Measurements from ENCODE around the gene NEU4. TPM values are rescaled to one million over a fixed set of nuclear protein-coding genes. Genes with fewer than 3 reads are reported as not detected.
A peak's percentile ranks its signal among the peaks of the same experiment; 100 is the strongest.
"Not testable (repeated sequence)": the region's sequence is repeated elsewhere in the genome, so short reads cannot be mapped to it uniquely, and the experiment has no call there.

NEU4 gene
- total and polyA plus RNA-seq, 5 experiments from 2014 or later = not detected

- H3K27ac Mint-ChIP-seq, H3K4me3 Mint-ChIP-seq, POLR2A ChIA-PET, DNase-seq, H3K9me3 Mint-ChIP-seq, H3K36me3 Mint-ChIP-seq, ATAC-seq: not testable (repeated sequence)
- peaks cover 3 to 25% (median 4%) of the 10 kb centered on the region in 5 donors for H3K27me3 Mint-ChIP-seq
- peaks cover 4 to 11% (median 8%) of the 10 kb centered on the region in 4 donors for H3K4me1 Mint-ChIP-seq
Observed at GRCh38 chr2:241806217-241806616, 2.8 kb upstream of the NEU4 start.

GRCh38 chr2:241808051-241808720 is 807 bp upstream of the NEU4 start:
- peaks cover 4 to 9% (median 7%) of the 10 kb centered on the region in 4 donors for H3K4me1 Mint-ChIP-seq
- ATAC-seq = no peak
- no peaks in the 10 kb centered on the region for H3K9me3 Mint-ChIP-seq
- H3K4me3 Mint-ChIP-seq = peak overlapping the region in 1 of 10 donors; percentile 38
- H3K36me3 Mint-ChIP-seq = no peaks in the 10 kb centered on the region
- peaks cover 3 to 25% (median 4%) of the 10 kb centered on the region in 5 donors for H3K27me3 Mint-ChIP-seq
- H3K27ac Mint-ChIP-seq = peak overlapping the region in 1 of 10 donors; percentile 14
- DNase-seq = no peak
- POLR2A ChIA-PET = no interaction called here

DNA sequence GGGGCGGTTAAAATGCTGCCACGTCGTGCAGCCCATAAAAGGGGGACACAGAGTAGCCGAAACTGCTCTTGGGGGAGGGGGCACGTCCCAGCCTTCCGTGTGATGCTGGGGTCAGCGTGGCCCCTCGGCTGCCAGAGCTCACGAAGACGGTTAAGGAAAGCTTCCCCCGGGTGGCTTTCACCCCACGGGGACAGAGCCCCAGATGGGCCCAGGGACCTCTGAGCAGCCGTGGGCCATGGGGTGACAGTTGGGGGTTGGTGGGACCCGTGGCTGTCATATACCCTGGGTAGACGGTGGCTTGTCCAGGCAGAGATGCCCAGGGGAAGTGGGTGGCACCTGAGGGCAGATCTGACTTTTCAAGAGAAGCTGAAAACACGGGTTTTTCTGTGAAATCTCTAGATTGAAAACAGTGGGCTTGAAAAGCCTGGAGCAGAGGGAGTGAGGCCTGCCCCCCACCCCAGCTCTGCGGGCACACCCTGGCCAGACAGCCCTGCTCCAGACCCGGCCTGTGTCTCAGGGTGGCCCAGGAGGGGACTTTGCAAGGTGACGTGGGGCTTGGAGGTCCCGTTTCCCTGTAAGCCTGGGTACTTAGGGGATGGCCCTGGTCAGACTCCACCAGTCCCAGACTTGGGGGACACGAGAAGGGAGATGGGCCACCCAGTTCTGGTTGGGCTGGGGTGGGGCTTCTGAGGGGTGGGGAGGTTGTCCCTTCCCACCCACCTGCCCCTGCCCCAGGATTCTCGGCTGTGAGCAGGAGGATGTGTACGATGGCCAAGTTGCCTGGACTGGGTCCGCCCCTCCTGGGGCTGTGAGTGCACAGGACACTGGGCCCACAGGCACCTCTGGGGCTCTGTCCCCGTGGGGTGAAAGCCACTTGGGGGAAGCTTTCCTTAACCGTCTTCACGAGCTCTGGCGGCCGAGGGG is 652 bp downstream of the NEU4 start:
- ATAC-seq (no peak), DNase-seq (no peak)
- H3K27me3 Mint-ChIP-seq = peaks cover 0 to 23% (median 3%) of the 10 kb centered on the region in 5 donors
- H3K4me1 Mint-ChIP-seq = peaks cover 0 to 7% (median 4%) of the 10 kb centered on the region in 4 donors
- peak overlapping the region in 3 of 10 donors; percentile 34 to 63 (median 37) for H3K27ac Mint-ChIP-seq
- POLR2A ChIA-PET = no interaction called here
- H3K4me3 Mint-ChIP-seq = no peak overlapping the region
- no peaks in the 10 kb centered on the region for H3K36me3 Mint-ChIP-seq
- no peaks in the 10 kb centered on the region for H3K9me3 Mint-ChIP-seq

DNA sequence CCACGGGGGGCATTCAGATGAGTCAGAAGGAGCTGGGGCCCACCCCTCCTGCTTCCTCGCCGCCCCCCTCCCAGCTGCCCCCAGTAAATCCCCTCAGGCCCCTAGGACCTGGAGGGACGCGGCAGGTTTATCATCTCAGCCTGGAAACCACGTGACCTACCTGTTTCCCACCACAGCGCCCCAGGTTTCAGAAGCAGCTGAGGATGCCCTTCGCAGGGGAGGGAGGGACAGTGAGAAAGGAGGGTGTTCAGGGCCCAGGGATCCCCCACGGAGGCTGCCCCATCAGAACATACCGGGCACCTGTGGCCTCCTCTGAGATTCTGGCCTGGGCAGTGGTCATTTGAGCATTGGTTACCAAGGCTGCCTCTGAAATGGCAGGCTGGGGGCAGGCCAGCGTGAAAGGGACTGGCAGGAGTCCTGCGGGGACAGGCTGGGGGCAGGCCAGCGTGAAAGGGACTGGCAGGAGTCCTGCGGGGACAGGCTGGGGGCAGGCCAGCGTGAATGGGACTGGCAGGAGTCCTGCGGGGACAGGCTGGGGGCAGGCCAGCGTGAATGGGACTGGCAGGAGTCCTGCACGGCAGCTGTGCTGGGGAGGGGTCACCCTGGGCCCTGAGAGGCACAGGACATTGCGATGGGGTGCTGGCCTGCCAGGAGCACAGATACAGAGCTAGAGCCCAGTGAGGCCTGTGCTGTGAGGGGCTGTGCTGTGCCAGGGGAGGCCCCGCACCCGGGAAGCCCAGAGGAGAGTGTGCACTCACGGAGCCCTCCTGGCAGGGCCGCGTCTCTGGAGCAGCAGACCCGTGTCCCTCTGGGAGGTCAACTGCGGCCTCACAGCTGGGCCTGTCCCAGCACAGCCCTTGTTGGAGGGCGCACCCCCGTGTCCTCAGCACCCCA is 1.6 kb downstream of the NEU4 start:
- Mint-ChIP-seq H3K4me1 (peaks cover 0 to 3% (median 1%) of the 10 kb centered on the region in 4 donors), H3K27me3 (peaks cover 0 to 25% (median 3%) of the 10 kb centered on the region in 5 donors), H3K27ac (no peak overlapping the region), H3K4me3 (no peak overlapping the region), H3K36me3 (no peaks in the 10 kb centered on the region), H3K9me3 (no peaks in the 10 kb centered on the region)
- POLR2A ChIA-PET = no interaction called here
- DNase-seq (no peak), ATAC-seq (no peak)

DNA sequence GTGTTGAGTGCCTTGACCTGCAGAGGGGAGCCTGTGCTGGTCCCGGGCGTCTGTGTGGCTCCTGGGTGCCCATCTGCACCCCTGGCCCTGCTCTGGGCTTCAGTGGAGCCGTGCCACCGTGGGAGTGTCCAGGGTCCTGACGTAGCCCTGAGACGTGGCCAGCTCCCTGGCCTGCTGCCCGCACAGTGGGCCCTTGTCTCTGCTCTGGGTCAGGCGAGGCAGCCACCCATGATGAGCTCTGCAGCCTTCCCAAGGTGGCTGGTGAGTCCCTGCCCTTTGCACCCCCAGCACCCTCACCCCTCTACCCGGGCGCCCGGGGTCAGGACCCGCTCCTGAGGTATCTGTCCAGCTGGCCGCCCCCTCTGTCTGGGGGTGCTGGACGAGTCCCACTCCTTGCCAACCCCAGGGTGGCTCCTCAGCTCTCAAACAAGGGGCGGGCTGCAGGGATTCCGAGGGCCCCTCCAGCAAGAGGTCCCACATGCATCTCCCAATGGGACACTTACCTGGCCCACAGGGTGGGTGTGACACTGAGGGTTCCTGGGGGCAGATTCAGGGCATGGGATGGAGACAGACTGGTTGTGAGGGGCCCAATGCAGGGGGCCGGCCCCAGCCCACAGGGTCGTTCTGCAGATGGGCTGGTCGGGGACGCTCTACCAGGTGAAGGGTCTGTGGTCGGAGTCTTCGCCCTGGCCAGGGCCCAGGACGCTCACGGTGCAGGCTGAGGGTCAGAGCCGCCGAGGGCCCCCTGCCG is 2.4 kb downstream of the NEU4 start:
- Mint-ChIP-seq H3K4me1 (peaks cover 0 to 3% (median 1%) of the 10 kb centered on the region in 4 donors), H3K9me3 (no peaks in the 10 kb centered on the region), H3K27ac (peak overlapping the region in 1 of 10 donors; percentile 24), H3K36me3 (no peaks in the 10 kb centered on the region), H3K4me3 (no peak overlapping the region), H3K27me3 (peaks cover 0 to 25% (median 3%) of the 10 kb centered on the region in 5 donors)
- no peak for DNase-seq
- POLR2A ChIA-PET = no interaction called here
- ATAC-seq = no peak

DNA sequence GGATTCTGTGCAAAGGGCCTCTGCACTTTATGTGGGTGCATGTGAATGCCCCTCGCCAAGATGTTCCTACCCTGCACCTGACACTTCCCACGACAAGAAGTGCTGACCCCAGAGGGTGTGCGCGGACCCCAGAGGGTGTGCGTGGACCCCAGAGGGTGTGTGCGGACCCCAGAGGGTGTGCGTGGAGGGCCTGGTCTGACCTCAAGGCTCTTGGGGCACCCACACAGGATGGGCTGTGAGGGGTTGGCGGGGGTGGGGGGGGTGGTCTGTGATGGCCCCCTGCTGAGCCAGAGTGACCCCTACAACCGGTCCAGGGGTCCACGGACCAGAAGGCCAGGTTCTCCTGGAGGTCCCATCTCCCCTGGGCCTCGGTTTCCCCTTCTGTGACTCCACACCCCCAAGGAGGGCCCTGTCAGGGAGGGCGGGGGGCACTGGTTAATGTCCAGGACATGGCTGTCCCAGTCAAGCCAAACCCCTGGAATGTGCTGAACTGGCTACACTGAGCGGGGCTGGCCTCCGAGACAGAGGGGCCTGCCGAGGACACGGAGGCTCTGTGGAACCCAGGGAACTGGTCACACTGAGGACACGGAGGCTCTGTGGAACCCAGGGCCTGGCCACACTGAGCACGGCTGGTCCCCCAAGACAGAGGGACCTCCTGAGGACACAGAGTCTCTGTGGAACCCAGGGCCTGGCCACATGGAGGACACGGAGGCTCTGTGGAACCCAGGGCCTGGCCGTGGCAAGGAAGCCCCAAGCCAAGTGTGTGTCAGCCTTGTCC is 3.1 kb downstream of the NEU4 start:
- DNase-seq = no peak
- H3K27ac Mint-ChIP-seq = peak overlapping the region in 2 of 10 donors; percentile 20 to 24
- no peak overlapping the region for H3K4me3 Mint-ChIP-seq
- POLR2A ChIA-PET = no interaction called here
- peaks cover 0 to 3% (median 2%) of the 10 kb centered on the region in 4 donors for H3K4me1 Mint-ChIP-seq
- no peak for ATAC-seq
- no peaks in the 10 kb centered on the region for H3K36me3 Mint-ChIP-seq
- H3K27me3 Mint-ChIP-seq = peaks cover 0 to 25% (median 3%) of the 10 kb centered on the region in 5 donors
- no peaks in the 10 kb centered on the region for H3K9me3 Mint-ChIP-seq

DNA sequence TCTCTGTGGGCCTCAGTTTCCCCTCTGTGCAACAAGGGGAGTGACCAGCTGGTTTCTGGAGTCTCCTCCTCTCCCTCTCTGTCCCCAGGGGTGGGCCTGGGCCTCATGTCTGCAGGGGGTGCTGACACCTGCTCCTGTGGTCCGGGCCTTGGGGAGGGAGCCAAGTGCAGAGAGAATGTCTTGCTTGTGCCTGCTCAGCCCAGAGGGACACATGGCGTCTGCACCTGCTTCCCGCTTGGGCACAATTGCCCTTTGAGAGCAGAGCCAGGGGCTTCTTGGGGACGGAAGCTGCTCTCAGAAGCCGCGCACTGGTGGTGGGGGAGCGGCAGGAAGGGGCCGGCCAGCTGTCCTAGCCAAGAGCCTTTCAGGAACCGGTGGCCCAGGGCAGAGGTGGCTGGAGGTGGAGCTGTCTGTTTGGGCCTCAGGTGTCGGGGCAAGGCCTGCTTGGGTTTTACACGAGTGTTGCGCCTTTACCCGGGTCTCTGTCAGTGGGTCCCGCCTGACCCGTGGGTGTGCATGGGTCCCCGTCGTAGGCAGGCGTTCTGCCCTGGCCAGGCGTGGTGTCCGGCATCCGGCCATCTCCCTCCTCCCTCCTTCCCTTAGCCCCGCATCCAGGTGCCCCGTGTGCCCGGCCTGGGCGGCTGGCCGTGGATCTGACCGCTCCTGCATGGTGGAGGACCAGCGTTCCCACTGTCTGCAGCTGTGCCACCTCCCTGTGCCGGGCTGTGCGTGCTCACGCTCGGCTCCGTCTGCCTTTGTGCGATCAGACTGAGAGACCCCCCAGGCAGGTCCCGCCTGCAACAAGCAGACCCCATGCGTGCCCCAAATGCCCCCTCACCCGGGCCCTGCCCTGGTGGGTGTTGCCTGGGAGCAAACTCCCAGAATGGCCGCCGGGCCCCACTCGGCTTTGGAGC is 4.0 kb downstream of the NEU4 start:
- Mint-ChIP-seq H3K27ac (peak overlapping the region in 1 of 10 donors; percentile 31), H3K36me3 (no peaks in the 10 kb centered on the region), H3K9me3 (no peaks in the 10 kb centered on the region), H3K27me3 (peaks cover 0 to 25% (median 3%) of the 10 kb centered on the region in 5 donors), H3K4me3 (no peak overlapping the region), H3K4me1 (peaks cover 2 to 11% (median 7%) of the 10 kb centered on the region in 4 donors)
- no peak for ATAC-seq
- no peak for DNase-seq
- POLR2A ChIA-PET = no interaction called here

- no peaks in the 10 kb centered on the region for H3K9me3 Mint-ChIP-seq
- DNase-seq = peak in 3 of 10 donors; percentile 29 to 35 (median 30)
- peak overlapping the region in 3 of 10 donors; percentile 41 to 88 (median 62) for H3K27ac Mint-ChIP-seq
- peaks cover 2 to 11% (median 7%) of the 10 kb centered on the region in 4 donors for H3K4me1 Mint-ChIP-seq
- H3K27me3 Mint-ChIP-seq = peaks cover 0 to 16% (median 0%) of the 10 kb centered on the region in 5 donors
- H3K4me3 Mint-ChIP-seq = no peak overlapping the region
- POLR2A ChIA-PET = no interaction called here
- peak in 1 of 2 donors; percentile 72 for ATAC-seq
- H3K36me3 Mint-ChIP-seq = no peaks in the 10 kb centered on the region
Observed at GRCh38 chr2:241813644-241814392, 4.8 kb downstream of the NEU4 start.

DNA sequence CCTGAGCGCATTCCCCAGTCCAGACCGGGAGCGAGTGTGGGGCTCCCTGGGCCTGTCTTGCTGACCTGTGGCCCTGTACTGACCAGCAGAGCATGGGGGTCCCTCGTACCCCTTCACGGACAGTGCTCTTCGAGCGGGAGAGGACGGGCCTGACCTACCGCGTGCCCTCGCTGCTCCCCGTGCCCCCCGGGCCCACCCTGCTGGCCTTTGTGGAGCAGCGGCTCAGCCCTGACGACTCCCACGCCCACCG is 5.3 kb downstream of the NEU4 start:
- Mint-ChIP-seq H3K4me1 (peaks cover 2 to 13% (median 7%) of the 10 kb centered on the region in 4 donors), H3K27ac (no peak overlapping the region), H3K36me3 (no peaks in the 10 kb centered on the region), H3K9me3 (no peaks in the 10 kb centered on the region), H3K27me3 (peaks cover 0 to 11% (median 0%) of the 10 kb centered on the region in 5 donors), H3K4me3 (no peak overlapping the region)
- DNase-seq = no peak
- ATAC-seq = no peak
- POLR2A ChIA-PET = no interaction called here
